GM23338 (cell line): ENCODE measurements around the gene GATAD2A. TPM values are rescaled to one million over a fixed set of nuclear protein-coding genes. Genes with fewer than 3 reads are reported as not detected.

Source experiments
- ATAC-seq: fragments of 200-7000 bp; cut with Tn5 transposase; 3 replicates; pipeline ENCODE4 v1.9.1; 2020
- DNase-seq: peaks from one replicate; pipeline ENCODE4 v3.0.0-alpha.2; 2015; ENCODE audit warnings: low spot score
- H2AFZ ChIP-seq: fragments of 200-600 bp; sonication (generic); 2 replicates; pipeline ENCODE4 v1.8.0; 2016; ENCODE audit warnings: antibody characterized with exemption, mild to moderate bottlenecking, moderate library complexity
- H3F3A ChIP-seq: fragments of 200-600 bp; sonication (generic); replicated peaks from 2 replicates; pipeline ENCODE4 v1.8.0; 2017; ENCODE audit warnings: antibody characterized with exemption, mixed run types, low read depth
- H3K27ac ChIP-seq: fragments of 200-600 bp; sonication (generic); 2 replicates; pipeline ENCODE4 v1.6.1; 2016; ENCODE audit warnings: low read depth
- H3K27me3 ChIP-seq: fragments of 200-600 bp; sonication (generic); 2 replicates; pipeline ENCODE4 v1.8.0; 2016; ENCODE audit warnings: mild to moderate bottlenecking, mixed run types, moderate library complexity; ENCODE audit not compliant: insufficient read depth
- H3K36me3 ChIP-seq: fragments of 200-600 bp; sonication (generic); 2 replicates; pipeline ENCODE4 v1.8.0; 2016; ENCODE audit warnings: mild to moderate bottlenecking; ENCODE audit not compliant: insufficient read depth
- H3K4me1 ChIP-seq: fragments of 200-600 bp; sonication (generic); 2 replicates; pipeline ENCODE4 v1.8.0; 2016; ENCODE audit warnings: mild to moderate bottlenecking, moderate library complexity; ENCODE audit not compliant: insufficient read depth
- H3K4me2 ChIP-seq: fragments of 200-600 bp; sonication (generic); 2 replicates; pipeline ENCODE4 v1.7.1; 2017; ENCODE audit warnings: mixed run types
- H3K4me3 ChIP-seq: fragments of 200-600 bp; sonication (generic); 2 replicates; pipeline ENCODE4 v1.6.1; 2016; ENCODE audit warnings: mixed run types
- H3K79me2 ChIP-seq: fragments of 200-600 bp; sonication (generic); replicated peaks from 2 replicates; pipeline ENCODE4 v1.8.0; 2017; ENCODE audit warnings: mild to moderate bottlenecking; ENCODE audit not compliant: insufficient read depth
- H3K9me2 ChIP-seq: fragments of 200-600 bp; sonication (generic); 2 replicates; pipeline ENCODE4 v1.8.0; 2017; ENCODE audit not compliant: insufficient read depth
- H4K20me1 ChIP-seq: fragments of 200-600 bp; sonication (generic); replicated peaks from 2 replicates; pipeline ENCODE4 v1.8.0; 2017; ENCODE audit warnings: mild to moderate bottlenecking; ENCODE audit not compliant: insufficient read depth
- H3K27ac Mint-ChIP-seq: 2 replicates; pipeline ENCODE4 v1.8.0; 2020; ENCODE audit warnings: inconsistent platforms, mild to moderate bottlenecking, moderate library complexity, mixed read lengths
- H3K27me3 Mint-ChIP-seq: 3 replicates; pipeline ENCODE4 v1.8.0; 2022; ENCODE audit warnings: low read depth, mild to moderate bottlenecking, moderate library complexity, mixed read lengths, inconsistent platforms; ENCODE audit not compliant: insufficient read depth, poor library complexity
- H3K36me3 Mint-ChIP-seq: 3 replicates; pipeline ENCODE4 v1.8.0; 2021; ENCODE audit warnings: low read depth, mild to moderate bottlenecking, inconsistent platforms, moderate library complexity, mixed read lengths
- H3K4me1 Mint-ChIP-seq: 3 replicates; pipeline ENCODE4 v1.8.0; 2020; ENCODE audit warnings: mild to moderate bottlenecking, inconsistent platforms, mixed read lengths
- H3K4me3 Mint-ChIP-seq: 3 replicates; pipeline ENCODE4 v1.8.0; 2021; ENCODE audit warnings: moderate library complexity, mild to moderate bottlenecking, inconsistent platforms, mixed read lengths
- H3K9me3 Mint-ChIP-seq: 3 replicates; pipeline ENCODE4 v1.8.0; 2020; ENCODE audit warnings: moderate library complexity, mild to moderate bottlenecking, inconsistent platforms, mixed read lengths
- CREB1 ChIP-seq: fragments of 250-450 bp; sonication (Bioruptor Pico); IDR thresholded peaks from 2 replicates; pipeline ENCODE4 v1.5.0; 2020; ENCODE audit warnings: low read depth, mild to moderate bottlenecking, moderate library complexity
- EZH2 ChIP-seq: fragments of 200-600 bp; sonication (generic); IDR thresholded peaks from one replicate; pipeline ENCODE4 v1.8.0; 2017; ENCODE audit warnings: antibody characterized with exemption, mild to moderate bottlenecking, low read depth; ENCODE audit not compliant: unreplicated experiment
- EZH2phosphoT487 ChIP-seq: fragments of 200-600 bp; sonication (generic); IDR thresholded peaks from one replicate; pipeline ENCODE4 v1.8.1; 2018; ENCODE audit warnings: antibody characterized with exemption; ENCODE audit not compliant: unreplicated experiment
- JUNB ChIP-seq: IDR thresholded peaks from one replicate; pipeline ENCODE4 v1.6.1; 2016; ENCODE audit warnings: antibody characterized with exemption; ENCODE audit not compliant: unreplicated experiment
- NANOG ChIP-seq: IDR thresholded peaks from 2 replicates; pipeline ENCODE4 v1.6.1; 2016; ENCODE audit warnings: antibody characterized with exemption, borderline replicate concordance
- POLR2AphosphoS5 ChIP-seq: IDR thresholded peaks from 2 replicates; pipeline ENCODE4 v1.6.1; 2016; ENCODE audit warnings: antibody characterized with exemption, low read depth
- STAT1 ChIP-seq: IDR thresholded peaks from one replicate; pipeline ENCODE4 v1.6.1; 2016; ENCODE audit warnings: antibody characterized with exemption; ENCODE audit not compliant: unreplicated experiment
- ZNF114 ChIP-seq: fragments of 250-450 bp; sonication (Bioruptor Pico); IDR thresholded peaks from 2 replicates; pipeline ENCODE4 v1.5.0; 2020; ENCODE audit warnings: mild to moderate bottlenecking, moderate library complexity
- ZNF331 ChIP-seq: fragments of 250-450 bp; sonication (Bioruptor Pico); IDR thresholded peaks from 2 replicates; pipeline ENCODE4 v1.5.0; 2020; ENCODE audit warnings: low read depth, mild to moderate bottlenecking, moderate library complexity
- polyA plus RNA-seq: library from polyadenylated mRNA; unstranded; fragments of >200 nt; fragmentation: Nextera tagmentation; extraction: Ambion mirVana; gene quantifications from 2 replicates; pipeline ENCODE4 v1.2.1, GENCODE V29; 2016
- total RNA-seq: library from RNA; depleted of rRNA; stranded (reverse); fragments of >200 nt; shearing (Covaris generic); gene quantifications from 2 replicates; pipeline ENCODE4 v1.2.3, GENCODE V29; 2014
- TF ChIP-seq, protein P1 (sequence below): IDR thresholded peaks from 2 replicates; pipeline ENCODE4 v1.6.1; 2016; ENCODE audit warnings: antibody characterized with exemption
- TF ChIP-seq, protein P2 (sequence below): fragments of 250-450 bp; sonication (Bioruptor Pico); IDR thresholded peaks from 2 replicates; pipeline ENCODE4 v1.5.0; 2020; ENCODE audit warnings: mild to moderate bottlenecking, moderate library complexity
- TF ChIP-seq, protein P3 (sequence below): IDR thresholded peaks from one replicate; pipeline ENCODE4 v1.6.1; 2018; ENCODE audit warnings: antibody characterized with exemption; ENCODE audit not compliant: unreplicated experiment
- TF ChIP-seq, protein P4 (sequence below), 2 experiments: fragments of 200-600 bp in 1 of 2; sonication (generic) in 1 of 2; conservative IDR thresholded peaks; 2 replicates each; pipeline versions ENCODE4 v1.5.1 to v1.6.1; 2016 to 2017; ENCODE audit warnings: antibody characterized with exemption in 2 of 2, low read depth in 2 of 2, mild to moderate bottlenecking in 2 of 2, moderate library complexity in 1 of 2

The GATAD2A gene
- total and polyA plus RNA-seq, 2 experiments from 2014 or later, result 40.0 to 151 TPM

DNA sequence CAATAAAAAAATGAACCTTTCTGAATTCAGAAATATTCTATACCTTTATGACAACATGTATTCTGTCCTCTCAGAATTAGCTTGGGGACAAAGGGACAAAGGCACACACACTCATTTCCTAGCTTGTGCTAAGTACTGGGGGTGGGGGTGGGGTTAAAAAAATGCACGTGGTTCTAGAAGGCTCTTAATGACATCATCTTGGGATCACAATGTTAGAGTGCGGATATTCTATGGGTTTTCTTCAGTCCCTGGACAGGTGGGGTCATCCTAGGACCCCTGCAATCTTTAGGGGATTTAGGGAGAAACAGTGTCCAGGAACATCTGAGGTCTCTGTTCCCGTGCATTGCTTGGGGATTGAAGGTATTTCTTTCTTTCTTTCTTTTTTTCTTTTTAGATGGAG lies 21.8 kb downstream of the GATAD2A start:
- ATAC-seq (no peak), DNase-seq (no peak)
- Histone ChIP-seq H2AFZ (no peak overlapping the region), H3K4me3 (no peak overlapping the region), H3K79me2 (peaks cover 100% of the 10 kb centered on the region), H3K27me3 (no peaks in the 10 kb centered on the region), H3K9me2 (no peaks in the 10 kb centered on the region), H3K4me2 (peak overlapping the region; percentile 43; the same call in 1 of the 2 replicates), H3K4me1 (peaks cover 33% of the 10 kb centered on the region), H4K20me1 (peaks cover 90% of the 10 kb centered on the region), H3K27ac (peak overlapping the region; percentile 77; the same call in 1 of the 2 replicates), H3K36me3 (no peaks in the 10 kb centered on the region), H3F3A (0 out of 2 replicates have a peak, but pooled peaks cover 8% of the 10 kb centered on the region)
- Mint-ChIP-seq H3K4me3 (no peak overlapping the region), H3K4me1 (peaks cover 47% of the 10 kb centered on the region), H3K27me3 (peaks cover 8% of the 10 kb centered on the region), H3K27ac (peak overlapping the region; percentile 58; the same call in 1 of the 2 replicates), H3K36me3 (peaks cover 8% of the 10 kb centered on the region; the same call in 1 of the 3 replicates), H3K9me3 (no peaks in the 10 kb centered on the region)
- TF ChIP-seq NANOG (no peak), CREB1 (CRISPR knock-in tag) (no peak), JUNB (no peak), STAT1 (no peak), EZH2phosphoT487 (no peak), ZNF114 (CRISPR knock-in tag) (no peak), EZH2 (no peak), POLR2AphosphoS5 (no peak), ZNF331 (CRISPR knock-in tag) (no peak)
- TF ChIP-seq, protein P1, sequence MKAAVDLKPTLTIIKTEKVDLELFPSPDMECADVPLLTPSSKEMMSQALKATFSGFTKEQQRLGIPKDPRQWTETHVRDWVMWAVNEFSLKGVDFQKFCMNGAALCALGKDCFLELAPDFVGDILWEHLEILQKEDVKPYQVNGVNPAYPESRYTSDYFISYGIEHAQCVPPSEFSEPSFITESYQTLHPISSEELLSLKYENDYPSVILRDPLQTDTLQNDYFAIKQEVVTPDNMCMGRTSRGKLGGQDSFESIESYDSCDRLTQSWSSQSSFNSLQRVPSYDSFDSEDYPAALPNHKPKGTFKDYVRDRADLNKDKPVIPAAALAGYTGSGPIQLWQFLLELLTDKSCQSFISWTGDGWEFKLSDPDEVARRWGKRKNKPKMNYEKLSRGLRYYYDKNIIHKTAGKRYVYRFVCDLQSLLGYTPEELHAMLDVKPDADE, result no peak
- TF ChIP-seq, protein P2, sequence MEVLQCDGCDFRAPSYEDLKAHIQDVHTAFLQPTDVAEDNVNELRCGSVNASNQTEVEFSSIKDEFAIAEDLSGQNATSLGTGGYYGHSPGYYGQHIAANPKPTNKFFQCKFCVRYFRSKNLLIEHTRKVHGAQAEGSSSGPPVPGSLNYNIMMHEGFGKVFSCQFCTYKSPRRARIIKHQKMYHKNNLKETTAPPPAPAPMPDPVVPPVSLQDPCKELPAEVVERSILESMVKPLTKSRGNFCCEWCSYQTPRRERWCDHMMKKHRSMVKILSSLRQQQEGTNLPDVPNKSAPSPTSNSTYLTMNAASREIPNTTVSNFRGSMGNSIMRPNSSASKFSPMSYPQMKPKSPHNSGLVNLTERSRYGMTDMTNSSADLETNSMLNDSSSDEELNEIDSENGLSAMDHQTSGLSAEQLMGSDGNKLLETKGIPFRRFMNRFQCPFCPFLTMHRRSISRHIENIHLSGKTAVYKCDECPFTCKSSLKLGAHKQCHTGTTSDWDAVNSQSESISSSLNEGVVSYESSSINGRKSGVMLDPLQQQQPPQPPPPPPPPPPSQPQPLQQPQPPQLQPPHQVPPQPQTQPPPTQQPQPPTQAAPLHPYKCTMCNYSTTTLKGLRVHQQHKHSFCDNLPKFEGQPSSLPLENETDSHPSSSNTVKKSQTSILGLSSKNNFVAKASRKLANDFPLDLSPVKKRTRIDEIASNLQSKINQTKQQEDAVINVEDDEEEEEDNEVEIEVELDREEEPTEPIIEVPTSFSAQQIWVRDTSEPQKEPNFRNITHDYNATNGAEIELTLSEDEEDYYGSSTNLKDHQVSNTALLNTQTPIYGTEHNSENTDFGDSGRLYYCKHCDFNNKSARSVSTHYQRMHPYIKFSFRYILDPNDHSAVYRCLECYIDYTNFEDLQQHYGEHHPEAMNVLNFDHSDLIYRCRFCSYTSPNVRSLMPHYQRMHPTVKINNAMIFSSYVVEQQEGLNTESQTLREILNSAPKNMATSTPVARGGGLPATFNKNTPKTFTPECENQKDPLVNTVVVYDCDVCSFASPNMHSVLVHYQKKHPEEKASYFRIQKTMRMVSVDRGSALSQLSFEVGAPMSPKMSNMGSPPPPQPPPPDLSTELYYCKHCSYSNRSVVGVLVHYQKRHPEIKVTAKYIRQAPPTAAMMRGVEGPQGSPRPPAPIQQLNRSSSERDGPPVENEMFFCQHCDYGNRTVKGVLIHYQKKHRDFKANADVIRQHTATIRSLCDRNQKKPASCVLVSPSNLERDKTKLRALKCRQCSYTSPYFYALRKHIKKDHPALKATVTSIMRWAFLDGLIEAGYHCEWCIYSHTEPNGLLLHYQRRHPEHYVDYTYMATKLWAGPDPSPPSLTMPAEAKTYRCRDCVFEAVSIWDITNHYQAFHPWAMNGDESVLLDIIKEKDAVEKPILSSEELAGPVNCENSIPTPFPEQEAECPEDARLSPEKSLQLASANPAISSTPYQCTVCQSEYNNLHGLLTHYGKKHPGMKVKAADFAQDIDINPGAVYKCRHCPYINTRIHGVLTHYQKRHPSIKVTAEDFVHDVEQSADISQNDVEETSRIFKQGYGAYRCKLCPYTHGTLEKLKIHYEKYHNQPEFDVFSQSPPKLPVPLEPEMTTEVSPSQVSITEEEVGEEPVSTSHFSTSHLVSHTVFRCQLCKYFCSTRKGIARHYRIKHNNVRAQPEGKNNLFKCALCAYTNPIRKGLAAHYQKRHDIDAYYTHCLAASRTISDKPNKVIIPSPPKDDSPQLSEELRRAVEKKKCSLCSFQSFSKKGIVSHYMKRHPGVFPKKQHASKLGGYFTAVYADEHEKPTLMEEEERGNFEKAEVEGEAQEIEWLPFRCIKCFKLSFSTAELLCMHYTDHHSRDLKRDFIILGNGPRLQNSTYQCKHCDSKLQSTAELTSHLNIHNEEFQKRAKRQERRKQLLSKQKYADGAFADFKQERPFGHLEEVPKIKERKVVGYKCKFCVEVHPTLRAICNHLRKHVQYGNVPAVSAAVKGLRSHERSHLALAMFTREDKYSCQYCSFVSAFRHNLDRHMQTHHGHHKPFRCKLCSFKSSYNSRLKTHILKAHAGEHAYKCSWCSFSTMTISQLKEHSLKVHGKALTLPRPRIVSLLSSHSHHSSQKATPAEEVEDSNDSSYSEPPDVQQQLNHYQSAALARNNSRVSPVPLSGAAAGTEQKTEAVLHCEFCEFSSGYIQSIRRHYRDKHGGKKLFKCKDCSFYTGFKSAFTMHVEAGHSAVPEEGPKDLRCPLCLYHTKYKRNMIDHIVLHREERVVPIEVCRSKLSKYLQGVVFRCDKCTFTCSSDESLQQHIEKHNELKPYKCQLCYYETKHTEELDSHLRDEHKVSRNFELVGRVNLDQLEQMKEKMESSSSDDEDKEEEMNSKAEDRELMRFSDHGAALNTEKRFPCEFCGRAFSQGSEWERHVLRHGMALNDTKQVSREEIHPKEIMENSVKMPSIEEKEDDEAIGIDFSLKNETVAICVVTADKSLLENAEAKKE (CRISPR knock-in tag), result no peak
- TF ChIP-seq, protein P3, sequence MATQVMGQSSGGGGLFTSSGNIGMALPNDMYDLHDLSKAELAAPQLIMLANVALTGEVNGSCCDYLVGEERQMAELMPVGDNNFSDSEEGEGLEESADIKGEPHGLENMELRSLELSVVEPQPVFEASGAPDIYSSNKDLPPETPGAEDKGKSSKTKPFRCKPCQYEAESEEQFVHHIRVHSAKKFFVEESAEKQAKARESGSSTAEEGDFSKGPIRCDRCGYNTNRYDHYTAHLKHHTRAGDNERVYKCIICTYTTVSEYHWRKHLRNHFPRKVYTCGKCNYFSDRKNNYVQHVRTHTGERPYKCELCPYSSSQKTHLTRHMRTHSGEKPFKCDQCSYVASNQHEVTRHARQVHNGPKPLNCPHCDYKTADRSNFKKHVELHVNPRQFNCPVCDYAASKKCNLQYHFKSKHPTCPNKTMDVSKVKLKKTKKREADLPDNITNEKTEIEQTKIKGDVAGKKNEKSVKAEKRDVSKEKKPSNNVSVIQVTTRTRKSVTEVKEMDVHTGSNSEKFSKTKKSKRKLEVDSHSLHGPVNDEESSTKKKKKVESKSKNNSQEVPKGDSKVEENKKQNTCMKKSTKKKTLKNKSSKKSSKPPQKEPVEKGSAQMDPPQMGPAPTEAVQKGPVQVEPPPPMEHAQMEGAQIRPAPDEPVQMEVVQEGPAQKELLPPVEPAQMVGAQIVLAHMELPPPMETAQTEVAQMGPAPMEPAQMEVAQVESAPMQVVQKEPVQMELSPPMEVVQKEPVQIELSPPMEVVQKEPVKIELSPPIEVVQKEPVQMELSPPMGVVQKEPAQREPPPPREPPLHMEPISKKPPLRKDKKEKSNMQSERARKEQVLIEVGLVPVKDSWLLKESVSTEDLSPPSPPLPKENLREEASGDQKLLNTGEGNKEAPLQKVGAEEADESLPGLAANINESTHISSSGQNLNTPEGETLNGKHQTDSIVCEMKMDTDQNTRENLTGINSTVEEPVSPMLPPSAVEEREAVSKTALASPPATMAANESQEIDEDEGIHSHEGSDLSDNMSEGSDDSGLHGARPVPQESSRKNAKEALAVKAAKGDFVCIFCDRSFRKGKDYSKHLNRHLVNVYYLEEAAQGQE, result no peak
- TF ChIP-seq, protein P4, sequence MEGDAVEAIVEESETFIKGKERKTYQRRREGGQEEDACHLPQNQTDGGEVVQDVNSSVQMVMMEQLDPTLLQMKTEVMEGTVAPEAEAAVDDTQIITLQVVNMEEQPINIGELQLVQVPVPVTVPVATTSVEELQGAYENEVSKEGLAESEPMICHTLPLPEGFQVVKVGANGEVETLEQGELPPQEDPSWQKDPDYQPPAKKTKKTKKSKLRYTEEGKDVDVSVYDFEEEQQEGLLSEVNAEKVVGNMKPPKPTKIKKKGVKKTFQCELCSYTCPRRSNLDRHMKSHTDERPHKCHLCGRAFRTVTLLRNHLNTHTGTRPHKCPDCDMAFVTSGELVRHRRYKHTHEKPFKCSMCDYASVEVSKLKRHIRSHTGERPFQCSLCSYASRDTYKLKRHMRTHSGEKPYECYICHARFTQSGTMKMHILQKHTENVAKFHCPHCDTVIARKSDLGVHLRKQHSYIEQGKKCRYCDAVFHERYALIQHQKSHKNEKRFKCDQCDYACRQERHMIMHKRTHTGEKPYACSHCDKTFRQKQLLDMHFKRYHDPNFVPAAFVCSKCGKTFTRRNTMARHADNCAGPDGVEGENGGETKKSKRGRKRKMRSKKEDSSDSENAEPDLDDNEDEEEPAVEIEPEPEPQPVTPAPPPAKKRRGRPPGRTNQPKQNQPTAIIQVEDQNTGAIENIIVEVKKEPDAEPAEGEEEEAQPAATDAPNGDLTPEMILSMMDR (conservative IDR thresholded peaks at IDR 0.05; ENCODE audit: low read depth in 2 of 2), result no peak
